Neural progenitor cell (in vitro differentiated cells): ENCODE measurements around the gene FADS6. TPM values are rescaled to one million over a fixed set of nuclear protein-coding genes. Genes with fewer than 3 reads are reported as not detected.

Source experiments
- DNase-seq: peaks from one replicate; pipeline ENCODE4 v3.0.0-alpha.2; 2016; ENCODE audit warnings: low spot score
- H2AFZ ChIP-seq: fragments of 200-600 bp; sonication (generic); replicated peaks from 2 replicates; pipeline ENCODE4 v1.6.1; 2016; ENCODE audit warnings: antibody characterized with exemption
- H3F3A ChIP-seq: fragments of 200-600 bp; sonication (generic); 2 replicates; pipeline ENCODE4 v1.6.1; 2016; ENCODE audit warnings: antibody characterized with exemption, low read depth
- H3K27ac ChIP-seq: fragments of 200-600 bp; sonication (generic); 2 replicates; pipeline ENCODE4 v1.5.1; 2016; ENCODE audit warnings: mild to moderate bottlenecking
- H3K27me3 ChIP-seq: fragments of 200-600 bp; sonication (generic); 2 replicates; pipeline ENCODE4 v1.6.1; 2016; ENCODE audit warnings: mild to moderate bottlenecking, moderate library complexity
- H3K36me3 ChIP-seq: fragments of 200-600 bp; sonication (generic); 2 replicates; pipeline ENCODE4 v1.5.1; 2016
- H3K4me1 ChIP-seq: fragments of 200-600 bp; sonication (generic); 2 replicates; pipeline ENCODE4 v1.6.1; 2016; ENCODE audit warnings: mixed run types
- H3K4me2 ChIP-seq: fragments of 200-600 bp; sonication (generic); 2 replicates; pipeline ENCODE4 v1.6.1; 2016
- H3K4me3 ChIP-seq: fragments of 200-600 bp; sonication (generic); 2 replicates; pipeline ENCODE4 v1.5.1; 2016
- H3K79me2 ChIP-seq: fragments of 200-600 bp; sonication (generic); 2 replicates; pipeline ENCODE4 v1.6.1; 2016; ENCODE audit warnings: low read depth
- H3K9ac ChIP-seq: fragments of 200-600 bp; sonication (generic); 2 replicates; pipeline ENCODE4 v1.6.1; 2016
- H3K9me3 ChIP-seq: fragments of 200-600 bp; sonication (generic); 2 replicates; pipeline ENCODE4 v1.5.1; 2016; ENCODE audit warnings: low read depth
- H4K20me1 ChIP-seq: fragments of 200-600 bp; sonication (generic); 2 replicates; pipeline ENCODE4 v1.6.1; 2016; ENCODE audit warnings: low read depth
- H3K27ac Mint-ChIP-seq: 3 replicates; pipeline ENCODE4 v1.8.0; 2021; ENCODE audit warnings: mixed read lengths
- H3K27me3 Mint-ChIP-seq: 2 replicates; pipeline ENCODE4 v1.8.0; 2022; ENCODE audit warnings: low read depth, mild to moderate bottlenecking, inconsistent platforms, moderate library complexity, mixed read lengths; ENCODE audit not compliant: insufficient read depth
- H3K36me3 Mint-ChIP-seq: 3 replicates; pipeline ENCODE4 v1.8.0; 2021; ENCODE audit warnings: mixed read lengths
- H3K4me1 Mint-ChIP-seq: 3 replicates; pipeline ENCODE4 v1.8.0; 2021; ENCODE audit warnings: mixed read lengths
- H3K4me3 Mint-ChIP-seq: 3 replicates; pipeline ENCODE4 v1.8.0; 2021; ENCODE audit warnings: mild to moderate bottlenecking, moderate library complexity, mixed read lengths
- H3K9me3 Mint-ChIP-seq: 3 replicates; pipeline ENCODE4 v1.8.0; 2020; ENCODE audit warnings: mixed read lengths
- CTCF ChIP-seq: fragments of 200-600 bp; sonication (generic); IDR thresholded peaks from 2 replicates; pipeline ENCODE4 v1.5.1; 2017; ENCODE audit warnings: antibody characterized with exemption, mild to moderate bottlenecking
- EZH2 ChIP-seq: fragments of 200-600 bp; sonication (generic); IDR thresholded peaks from 2 replicates; pipeline ENCODE4 v1.6.1; 2017; ENCODE audit warnings: antibody characterized with exemption, mild to moderate bottlenecking, moderate library complexity
- EZH2phosphoT487 ChIP-seq: fragments of 200-600 bp; sonication (generic); IDR thresholded peaks from 2 replicates; pipeline ENCODE4 v1.6.1; 2017; ENCODE audit warnings: antibody characterized with exemption
- total RNA-seq: library from RNA; depleted of rRNA; stranded (reverse); fragments of >200 nt; gene quantifications from 2 replicates; pipeline ENCODE4 v1.2.3, GENCODE V29; 2015; ENCODE audit warnings: low replicate concordance

Gene FADS6
- total RNA-seq, 1 donor from 2014 or later = 0.36 TPM

GRCh38 chr17:74850310-74850709 is 43.1 kb downstream of the FADS6 start:
- H3K4me1 Mint-ChIP-seq = peaks cover 9% of the 10 kb centered on the region
- peaks cover 43% of the 10 kb centered on the region for H3K27me3 Mint-ChIP-seq
- no peak overlapping the region for H2AFZ ChIP-seq
- H3K27ac Mint-ChIP-seq = no peak overlapping the region
- no peak overlapping the region for H3K27ac ChIP-seq
- H3K9me3 Mint-ChIP-seq = no peaks in the 10 kb centered on the region
- H3K79me2 ChIP-seq = no peaks in the 10 kb centered on the region
- H3K36me3 Mint-ChIP-seq = no peaks in the 10 kb centered on the region
- peaks cover 7% of the 10 kb centered on the region for H3K4me1 ChIP-seq
- no peak overlapping the region for H3K4me2 ChIP-seq
- no peak overlapping the region for H3K9ac ChIP-seq
- H3K4me3 Mint-ChIP-seq = no peak overlapping the region
- no peaks in the 10 kb centered on the region for H3K9me3 ChIP-seq
- DNase-seq = no peak
- peaks cover 5% of the 10 kb centered on the region for H4K20me1 ChIP-seq
- no peak overlapping the region for H3K4me3 ChIP-seq
- peaks cover 4% of the 10 kb centered on the region for H3F3A ChIP-seq
- H3K27me3 ChIP-seq = peaks cover 99% of the 10 kb centered on the region
- no peaks in the 10 kb centered on the region for H3K36me3 ChIP-seq
- TF ChIP-seq CTCF (no peak), EZH2phosphoT487 (no peak), EZH2 (no peak)

- no peaks in the 10 kb centered on the region for H3K36me3 Mint-ChIP-seq
Observed at GRCh38 chr17:74848656-74849399, 44.6 kb downstream of the FADS6 start.

GRCh38 chr17:74846621-74847020 is 46.8 kb downstream of the FADS6 start:
- peaks cover 20% of the 10 kb centered on the region for H4K20me1 ChIP-seq
- no peak overlapping the region for H3K4me3 ChIP-seq
- no peaks in the 10 kb centered on the region for H3K9me3 ChIP-seq
- Mint-ChIP-seq H3K9me3 (no peaks in the 10 kb centered on the region), H3K27me3 (peaks cover 40% of the 10 kb centered on the region), H3K4me3 (no peak overlapping the region), H3K27ac (no peak overlapping the region), H3K4me1 (peaks cover 3% of the 10 kb centered on the region), H3K36me3 (no peaks in the 10 kb centered on the region)
- no peaks in the 10 kb centered on the region for H3K79me2 ChIP-seq
- no peak for TF ChIP-seq CTCF
- no peak for TF ChIP-seq EZH2phosphoT487
- no peak for TF ChIP-seq EZH2
- H3K4me1 ChIP-seq = no peaks in the 10 kb centered on the region
- DNase-seq = no peak
- H2AFZ ChIP-seq = no peak overlapping the region
- H3K27me3 ChIP-seq = peaks cover 100% of the 10 kb centered on the region
- no peak overlapping the region for H3K9ac ChIP-seq
- no peak overlapping the region for H3K4me2 ChIP-seq
- no peaks in the 10 kb centered on the region for H3K36me3 ChIP-seq
- H3K27ac ChIP-seq = no peak overlapping the region
- peaks cover 8% of the 10 kb centered on the region for H3F3A ChIP-seq

More at GRCh38 chr17:74848656-74849399, 44.6 kb downstream of the FADS6 start:
- H3K4me1 ChIP-seq = peaks cover 7% of the 10 kb centered on the region
- no peak overlapping the region for H3K4me2 ChIP-seq
- TF ChIP-seq EZH2phosphoT487 (no peak), EZH2 (no peak), CTCF (no peak)
- H2AFZ ChIP-seq = no peak overlapping the region
- Mint-ChIP-seq H3K9me3 (no peaks in the 10 kb centered on the region), H3K4me1 (peaks cover 9% of the 10 kb centered on the region), H3K27ac (no peak overlapping the region), H3K4me3 (no peak overlapping the region), H3K27me3 (peaks cover 47% of the 10 kb centered on the region)
- H3K27ac ChIP-seq = no peak overlapping the region
- peaks cover 99% of the 10 kb centered on the region for H3K27me3 ChIP-seq
- H3K9me3 ChIP-seq = no peaks in the 10 kb centered on the region
- peaks cover 4% of the 10 kb centered on the region for H3F3A ChIP-seq
- no peak overlapping the region for H3K4me3 ChIP-seq
- H3K9ac ChIP-seq = no peak overlapping the region
- H3K79me2 ChIP-seq = no peaks in the 10 kb centered on the region
- H3K36me3 ChIP-seq = no peaks in the 10 kb centered on the region
- DNase-seq = no peak
- H4K20me1 ChIP-seq = peaks cover 9% of the 10 kb centered on the region
